GM21825 (cell line): Measurements from ENCODE around the gene GUCY2F.

Experiments used
- ATAC-seq: cut with Tn5 transposase; IDR thresholded peaks from one replicate; pipeline ENCODE4 v1.9.1; 2021; ENCODE audit warnings: mild to moderate bottlenecking, moderate library complexity; ENCODE audit not compliant: unreplicated experiment

GUCY2F gene

DNA sequence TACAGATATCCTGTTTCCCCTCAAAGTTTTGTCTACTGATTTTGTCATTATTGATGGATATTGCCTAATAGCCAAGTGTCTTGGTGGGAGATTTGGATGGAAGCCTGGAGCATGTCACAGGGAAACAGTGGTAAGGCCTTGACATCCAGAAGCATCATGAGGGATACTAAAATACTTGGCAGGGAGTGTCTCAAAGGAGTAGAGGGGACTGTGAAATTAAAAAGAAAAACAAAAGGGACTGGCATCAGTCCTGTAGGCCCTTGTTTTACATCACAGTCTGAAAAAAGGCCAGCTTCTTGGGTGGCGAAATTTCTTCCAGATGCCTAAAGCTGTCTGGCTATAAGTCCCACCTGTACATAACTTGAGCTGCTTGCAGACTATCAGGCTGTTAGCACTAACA is 83.8 kb downstream of the GUCY2F start:
- ATAC-seq: no peak

DNA sequence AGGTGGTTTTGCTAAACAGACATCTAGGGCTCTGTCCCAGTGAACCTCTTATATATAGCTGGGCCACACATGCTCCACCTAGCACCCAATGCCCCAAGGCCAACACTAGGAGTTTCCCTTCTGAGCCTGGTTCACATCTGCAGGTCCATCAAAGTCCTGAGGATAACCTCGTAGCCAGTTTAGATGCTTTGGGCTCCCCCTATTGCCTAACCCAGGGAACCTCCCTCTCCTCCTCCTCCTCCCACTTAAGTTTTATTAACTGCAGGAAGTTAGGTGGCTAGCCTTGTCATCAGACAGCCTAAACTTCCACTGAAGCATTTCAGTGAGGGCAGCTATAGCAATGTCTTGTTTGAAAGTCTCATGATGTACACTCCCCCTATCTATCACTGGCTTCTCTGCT is 88.0 kb downstream of the GUCY2F start:
- ATAC-seq: peak; percentile 77

DNA sequence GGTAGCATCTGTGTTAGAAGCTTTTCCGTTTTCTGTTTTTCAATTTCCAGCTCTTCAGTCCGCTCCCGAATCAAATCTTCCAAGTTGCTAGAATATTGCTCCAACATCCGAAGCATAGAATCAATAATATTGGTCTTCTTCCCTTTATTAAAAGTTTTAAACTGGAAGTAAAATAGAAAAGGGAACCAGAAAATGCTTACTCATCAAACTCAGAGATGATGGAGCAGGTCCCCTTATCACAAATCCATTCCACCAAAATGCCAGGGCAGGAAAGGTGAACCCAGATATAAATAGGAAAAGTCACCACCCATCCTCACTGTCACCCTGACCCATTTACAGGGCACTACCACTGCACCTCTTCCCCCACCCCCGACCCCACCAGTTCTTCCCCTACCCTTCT is 89.0 kb downstream of the GUCY2F start:
- ATAC-seq: no peak

DNA sequence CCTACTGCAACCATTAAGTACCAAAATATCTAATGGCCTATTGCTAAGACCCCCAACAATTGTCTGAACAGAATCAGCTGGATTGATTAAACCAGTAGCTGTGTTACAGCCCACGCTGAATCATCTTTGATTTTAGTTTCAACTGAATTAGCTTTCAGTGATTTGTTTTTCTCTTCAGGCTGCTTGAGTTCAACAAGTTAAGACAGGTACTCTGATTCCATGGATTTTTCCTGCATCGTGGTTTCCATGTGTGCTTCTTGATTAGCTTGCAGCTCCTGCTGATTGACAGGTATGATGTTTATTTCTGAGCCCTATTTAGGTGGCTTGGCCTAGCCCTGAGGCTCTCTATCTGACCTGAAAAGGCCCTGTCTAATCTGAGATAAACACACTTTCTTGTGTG is 91.3 kb downstream of the GUCY2F start:
- no peak for ATAC-seq

DNA sequence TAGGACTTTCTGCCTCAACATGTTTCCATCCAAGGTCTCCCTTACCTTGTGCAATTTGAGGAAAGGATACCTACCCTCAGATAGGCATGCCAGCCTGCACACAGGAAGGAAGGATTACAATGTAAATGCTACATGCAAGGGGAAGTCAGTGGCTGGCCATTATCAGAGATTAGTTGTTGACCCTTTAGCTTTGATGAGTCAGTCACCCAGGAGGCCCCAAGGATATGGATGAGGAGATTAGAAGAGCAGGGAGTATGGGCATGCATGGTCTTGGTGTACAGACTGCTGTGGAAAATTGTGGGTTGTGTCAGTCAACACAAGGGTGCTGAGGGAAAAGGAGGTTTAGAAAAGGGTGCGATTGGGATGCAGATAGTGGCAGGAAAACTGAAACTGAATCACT is 92.0 kb downstream of the GUCY2F start:
- ATAC-seq: no peak

DNA sequence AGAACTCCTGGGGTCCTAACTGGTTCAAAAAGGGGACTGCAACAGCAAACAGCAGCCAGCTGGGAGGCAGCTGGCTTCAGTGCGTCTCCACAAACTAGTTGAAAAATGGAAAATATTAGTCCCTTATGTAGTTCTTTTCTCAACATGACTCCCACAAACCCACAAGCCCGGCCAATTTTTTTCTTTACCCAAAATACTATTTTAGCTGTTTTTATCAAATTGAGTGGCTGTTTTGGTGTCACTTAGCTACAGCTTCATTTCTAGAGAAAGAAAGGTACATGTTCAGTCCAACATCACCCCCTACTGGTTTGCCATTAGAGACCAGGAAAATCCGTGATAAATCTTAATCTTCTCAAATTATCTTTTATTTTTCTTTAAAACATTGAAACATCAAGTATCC is 97.2 kb downstream of the GUCY2F start:
- no peak for ATAC-seq

DNA sequence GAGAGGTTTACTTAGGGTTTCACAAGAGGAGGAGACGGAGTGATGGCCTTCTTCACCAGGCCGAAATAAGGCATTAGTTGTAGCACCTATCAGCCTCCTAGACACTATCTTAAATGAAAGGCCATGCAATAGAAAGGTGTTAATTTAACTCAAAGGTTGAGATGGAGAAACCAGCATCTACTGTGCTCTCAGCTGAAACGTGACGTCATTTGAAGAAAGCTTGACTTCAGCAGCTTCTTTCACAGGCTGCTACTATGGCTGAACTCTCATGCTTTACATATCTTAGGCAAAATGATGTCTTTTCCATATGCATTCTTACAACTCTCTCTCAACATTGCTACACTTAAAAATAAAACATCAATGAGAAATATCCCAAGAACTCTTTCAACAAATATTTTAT is 99.6 kb downstream of the GUCY2F start:
- ATAC-seq: no peak

DNA sequence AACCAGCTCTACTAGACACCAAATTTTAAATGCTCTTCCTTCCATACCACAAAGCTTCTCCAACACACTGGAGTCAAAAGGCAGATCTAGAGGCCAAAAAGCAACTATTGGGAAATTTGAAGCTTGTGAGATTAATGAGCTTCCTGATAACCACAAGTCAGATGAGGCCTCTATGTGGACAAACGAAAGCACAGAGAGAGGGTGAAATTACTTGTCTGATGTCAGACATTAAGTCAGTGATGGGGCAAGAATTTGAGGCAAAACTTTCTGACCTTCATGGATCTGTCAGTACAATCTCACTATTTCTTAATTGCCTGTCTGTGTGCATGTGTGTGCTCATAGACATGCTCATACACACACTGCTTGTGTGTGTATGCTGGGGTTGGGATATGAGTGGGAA is 103.6 kb downstream of the GUCY2F start:
- no peak for ATAC-seq

DNA sequence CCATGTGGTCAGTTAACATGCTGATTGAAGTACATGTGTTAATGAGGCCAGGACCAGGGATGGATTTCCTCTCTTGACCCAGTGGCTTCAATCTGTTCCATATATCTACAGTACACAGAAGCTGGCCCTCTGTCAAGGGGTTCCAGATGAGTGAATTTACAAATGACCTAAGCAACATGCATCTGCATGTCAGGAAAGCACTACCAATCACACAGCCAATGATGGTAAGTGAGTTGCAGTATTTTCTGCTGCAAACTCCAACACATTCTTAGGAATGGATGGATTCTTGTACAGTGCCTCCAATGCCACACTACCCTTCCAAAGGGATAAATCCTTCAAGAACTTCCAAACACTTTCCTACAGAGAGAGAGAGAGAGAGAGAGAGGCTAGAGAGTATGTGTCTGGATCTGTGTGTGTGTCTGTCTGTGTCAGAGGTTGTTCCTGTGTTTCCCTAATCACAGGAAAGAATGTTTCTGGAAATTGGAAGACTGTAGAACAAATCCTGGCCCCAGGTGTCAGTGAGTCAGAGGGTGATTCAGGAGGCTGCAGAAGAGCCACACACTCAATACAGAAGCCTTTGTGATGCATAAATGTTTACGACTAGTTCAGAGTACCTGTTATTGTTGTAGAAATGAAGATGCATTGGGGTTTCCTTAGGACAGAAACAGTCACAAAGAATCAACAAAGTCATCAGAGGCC is 107.5 kb downstream of the GUCY2F start:
- ATAC-seq: no peak

DNA sequence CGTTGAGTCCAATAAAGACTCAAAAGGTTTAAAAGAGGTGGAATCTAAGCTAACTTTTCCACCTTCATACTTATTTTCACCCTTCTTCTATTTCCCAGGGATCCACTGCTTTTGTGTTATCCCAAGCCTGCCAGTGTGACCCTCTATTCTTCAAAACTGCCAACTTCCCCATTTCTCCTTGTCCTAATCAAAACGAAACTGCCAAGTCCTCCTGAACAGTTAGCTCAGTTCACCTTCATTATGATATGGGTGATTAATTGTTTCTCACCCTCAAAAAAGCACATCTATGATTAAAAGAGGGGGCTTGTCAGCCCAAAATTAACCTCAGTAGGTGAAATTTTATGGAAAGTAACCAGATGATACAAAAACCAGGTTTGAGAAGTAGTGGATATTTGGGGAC is 108.4 kb downstream of the GUCY2F start:
- ATAC-seq: no peak

DNA sequence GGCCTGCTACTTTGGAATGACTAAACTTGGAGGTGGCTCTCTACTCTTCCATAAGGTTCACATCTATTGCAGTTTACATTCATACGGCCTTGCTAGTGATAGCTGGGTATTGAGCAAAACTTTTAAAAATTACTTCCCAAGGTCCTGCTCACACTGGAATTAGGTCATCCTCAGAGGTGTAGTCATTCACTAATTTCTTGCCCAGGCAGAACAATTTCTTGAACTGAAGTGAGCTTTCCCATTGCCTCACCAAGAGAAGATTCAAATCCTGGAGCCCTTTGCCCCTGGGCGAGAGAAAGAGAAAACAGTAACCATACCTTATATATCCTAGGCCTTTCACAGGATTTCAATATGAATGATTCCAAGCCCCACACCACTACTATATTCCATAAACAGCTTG is 109.2 kb downstream of the GUCY2F start:
- ATAC-seq: no peak

DNA sequence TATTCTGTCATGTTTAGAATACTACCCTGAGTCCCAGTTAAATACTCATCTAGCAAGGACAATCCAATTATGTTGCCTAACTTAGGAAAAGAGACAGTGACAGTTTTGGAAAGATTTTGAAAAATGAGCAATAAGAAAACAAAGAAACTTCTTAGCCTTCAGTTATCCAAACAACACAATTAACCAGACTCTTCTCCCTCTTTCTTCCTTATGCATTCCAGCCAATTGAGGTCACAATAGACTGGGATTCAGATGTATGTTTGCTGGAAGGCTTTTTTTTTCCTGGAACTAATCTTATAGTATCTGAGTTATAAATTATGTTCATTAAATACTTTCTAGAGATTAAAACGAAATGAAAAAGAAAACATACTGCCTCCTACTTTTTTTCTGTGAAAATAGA is 109.6 kb downstream of the GUCY2F start:
- no peak for ATAC-seq

DNA sequence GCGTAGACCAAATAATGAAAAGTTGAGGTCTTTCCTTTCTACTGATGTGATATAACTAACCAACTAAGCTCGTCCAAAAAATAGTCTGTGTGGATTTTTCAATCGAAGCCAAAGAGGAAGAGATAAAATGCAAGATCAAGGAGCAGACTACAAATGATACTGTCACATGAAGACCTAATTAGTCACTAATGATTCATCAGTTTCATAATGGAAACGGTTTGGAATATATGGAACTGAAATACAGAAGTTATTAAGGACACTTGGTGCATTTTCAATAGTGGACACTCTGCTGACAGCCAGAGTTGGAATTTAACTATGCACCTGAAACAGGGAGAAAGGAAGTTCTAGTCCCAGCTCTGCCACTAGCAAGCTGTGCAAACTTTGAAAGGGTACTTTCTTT is 119.8 kb downstream of the GUCY2F start:
- no peak for ATAC-seq

DNA sequence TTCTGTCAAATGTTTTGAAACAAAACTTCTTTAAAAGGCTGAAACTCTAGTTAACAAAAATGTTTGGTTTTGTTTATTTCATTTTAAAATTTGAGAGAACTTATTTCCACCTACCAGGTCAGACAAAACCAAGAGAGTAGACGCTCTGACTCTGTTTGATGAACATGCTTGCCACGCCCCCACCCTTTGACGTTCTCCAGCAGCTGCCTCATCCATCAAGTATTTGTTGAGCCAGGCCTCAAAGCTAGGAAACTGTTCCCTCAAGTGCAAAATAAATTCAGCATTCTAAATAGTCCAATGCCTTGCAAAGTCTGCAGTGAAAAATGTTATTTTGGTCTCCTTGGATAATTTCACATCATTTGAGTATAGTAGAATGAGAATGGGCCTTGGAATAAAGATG is 121.6 kb downstream of the GUCY2F start:
- ATAC-seq: no peak

DNA sequence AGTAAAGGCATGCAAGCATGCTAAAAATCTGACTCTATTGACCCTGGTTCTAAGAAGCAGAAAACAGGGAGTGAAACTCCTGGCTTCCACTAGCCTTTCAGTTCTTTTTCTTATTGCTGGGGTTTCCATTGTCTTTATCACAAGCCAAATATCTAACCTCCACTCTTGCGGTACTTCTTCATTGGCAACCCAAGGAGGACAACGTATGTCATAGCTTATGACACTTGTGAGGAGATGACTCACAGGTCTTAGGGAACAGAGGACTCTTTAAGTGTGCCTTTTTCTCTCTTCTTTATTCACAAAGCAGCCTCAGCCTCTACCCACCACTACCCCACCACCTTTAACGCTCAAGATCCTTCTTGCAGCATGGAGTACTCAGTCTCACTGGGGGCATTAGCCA is 124.2 kb downstream of the GUCY2F start:
- no peak for ATAC-seq

DNA sequence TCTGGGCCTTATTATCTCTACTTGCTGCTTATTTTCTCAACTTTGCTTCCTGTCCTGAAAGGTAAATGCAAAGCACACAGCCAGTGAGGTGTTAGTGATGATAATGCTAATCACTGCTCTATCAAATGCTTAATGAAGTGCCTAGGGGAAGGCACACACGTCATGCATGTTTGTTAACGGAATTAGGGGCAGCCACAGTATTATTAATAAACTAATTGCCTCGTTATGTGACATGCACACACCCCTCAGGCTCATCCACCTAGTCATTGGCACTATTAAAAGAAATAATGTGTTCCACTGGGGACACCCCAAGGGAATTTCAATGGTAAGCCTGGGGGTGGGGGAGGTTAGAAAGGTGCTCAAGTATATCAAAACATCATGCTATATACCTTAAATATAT is 125.2 kb downstream of the GUCY2F start:
- no peak for ATAC-seq

DNA sequence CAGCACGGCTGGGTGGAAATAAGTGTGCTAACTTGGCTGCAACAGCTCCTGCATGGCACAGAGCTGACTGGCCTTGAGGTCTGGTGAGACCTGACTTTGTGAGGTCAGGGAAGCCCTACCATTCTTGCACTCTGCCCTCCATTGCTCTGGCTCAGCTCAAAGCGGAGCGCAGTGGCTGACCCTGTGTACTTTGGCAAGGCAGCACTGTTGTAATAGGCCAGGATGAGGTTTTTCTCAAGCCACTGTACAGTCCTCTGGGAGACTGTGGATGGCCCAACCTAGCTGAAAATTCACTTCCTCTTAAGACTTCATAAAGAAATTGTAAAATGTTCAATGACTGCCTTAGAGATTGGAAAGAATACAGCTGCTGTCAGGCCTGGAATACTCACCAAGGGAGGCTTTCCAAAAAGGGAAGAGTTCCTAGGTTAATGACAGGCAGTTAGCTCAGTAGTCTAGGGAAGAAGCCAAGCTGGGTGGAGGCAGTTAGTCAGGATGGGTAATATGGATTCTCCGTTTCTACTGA is 129.8 kb downstream of the GUCY2F start:
- no peak for ATAC-seq

DNA sequence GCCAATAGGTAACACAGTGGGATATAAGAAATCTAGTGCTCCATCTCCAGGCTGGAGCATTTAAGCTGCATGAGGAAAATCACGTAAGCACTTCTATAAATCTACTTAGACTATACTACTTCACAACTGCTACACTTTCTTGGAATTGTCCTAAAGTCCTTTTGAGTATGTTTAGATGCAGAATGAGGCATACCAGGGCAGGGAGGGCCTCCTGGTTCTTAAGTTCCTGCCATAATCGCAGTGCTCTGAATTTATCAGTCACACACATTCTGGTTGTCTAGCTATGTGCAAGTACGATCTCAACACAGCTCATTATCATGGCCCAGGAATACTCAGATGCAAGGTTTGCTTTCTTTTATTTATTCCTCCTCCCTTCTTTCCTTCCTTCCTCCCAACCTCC is 130.3 kb downstream of the GUCY2F start:
- ATAC-seq: no peak

DNA sequence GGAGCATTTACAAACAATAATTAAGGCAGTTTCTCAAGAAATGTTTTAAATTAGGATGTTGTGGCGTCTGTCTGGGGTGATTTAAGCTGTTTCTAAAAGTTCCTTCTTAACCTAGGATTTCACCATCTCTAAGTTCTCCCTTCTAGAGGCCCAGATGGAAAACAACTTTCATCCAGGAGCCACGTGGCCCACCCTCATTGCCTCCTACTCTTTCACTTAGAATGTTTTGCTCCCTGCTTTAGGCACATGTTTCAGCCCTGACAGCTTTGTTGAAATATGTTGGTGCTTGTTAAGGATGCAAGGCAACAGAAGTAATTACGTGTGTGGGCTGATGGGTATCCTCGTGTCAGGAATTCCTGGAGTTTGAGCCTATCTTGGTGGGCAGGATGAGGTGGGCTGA is 131.3 kb downstream of the GUCY2F start:
- no peak for ATAC-seq

DNA sequence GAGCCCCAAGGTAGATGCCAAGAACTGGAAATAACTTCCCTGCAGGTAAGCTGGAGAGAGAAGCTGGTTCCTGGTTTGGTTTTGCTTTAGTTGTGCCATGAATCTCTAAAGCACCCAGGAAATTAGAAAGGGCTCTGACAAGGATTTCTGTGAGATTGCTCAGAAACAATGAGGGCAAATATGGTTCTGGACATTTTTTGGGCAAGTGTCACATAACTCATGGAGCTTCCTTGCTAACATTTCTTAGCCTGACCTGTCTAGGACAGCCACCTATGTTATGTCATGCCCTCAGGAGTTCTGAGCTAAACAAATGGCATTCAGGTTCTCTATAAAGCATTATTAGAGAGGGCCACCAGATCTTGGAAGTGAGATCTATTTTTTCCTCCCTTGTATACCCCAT is 131.8 kb downstream of the GUCY2F start:
- no peak for ATAC-seq

DNA sequence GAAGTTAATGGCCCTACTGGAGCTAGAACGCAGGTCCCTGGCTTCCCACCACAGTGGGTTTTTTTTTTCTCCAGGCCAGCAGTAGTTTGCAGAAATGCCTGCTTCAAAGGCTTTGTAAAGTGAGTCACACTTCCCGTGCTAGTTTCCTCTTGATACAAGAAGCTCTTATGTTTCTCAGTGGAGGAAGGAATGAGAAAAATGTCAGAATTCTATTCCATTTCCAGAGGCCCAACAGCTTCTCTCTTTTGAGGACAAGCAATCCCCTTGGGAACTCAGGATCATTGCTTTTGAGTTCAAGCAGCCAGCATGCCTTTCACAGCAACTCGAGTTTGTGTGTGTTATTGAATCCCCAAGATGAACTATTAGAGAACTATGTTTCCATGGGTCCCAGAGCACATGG is 134.3 kb downstream of the GUCY2F start:
- no peak for ATAC-seq

DNA sequence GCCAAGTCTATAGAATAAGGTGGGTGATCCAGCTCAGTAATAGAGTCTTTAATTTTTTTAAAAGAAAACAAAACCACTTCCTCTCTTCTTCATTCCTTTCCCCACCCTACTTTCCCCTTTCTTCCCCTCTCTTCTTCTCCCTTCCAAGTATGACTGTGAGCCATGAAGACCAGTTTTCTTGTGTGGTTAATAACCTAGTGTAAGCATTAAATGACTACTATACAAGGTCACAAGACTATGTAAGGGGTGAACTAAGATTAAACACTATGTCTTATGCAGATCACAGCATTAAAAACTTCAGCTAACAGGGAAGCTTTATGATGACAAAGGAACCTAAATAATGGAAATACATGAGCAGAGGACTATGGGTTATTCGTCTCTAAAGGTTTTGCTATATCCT is 135.4 kb downstream of the GUCY2F start:
- ATAC-seq: no peak

DNA sequence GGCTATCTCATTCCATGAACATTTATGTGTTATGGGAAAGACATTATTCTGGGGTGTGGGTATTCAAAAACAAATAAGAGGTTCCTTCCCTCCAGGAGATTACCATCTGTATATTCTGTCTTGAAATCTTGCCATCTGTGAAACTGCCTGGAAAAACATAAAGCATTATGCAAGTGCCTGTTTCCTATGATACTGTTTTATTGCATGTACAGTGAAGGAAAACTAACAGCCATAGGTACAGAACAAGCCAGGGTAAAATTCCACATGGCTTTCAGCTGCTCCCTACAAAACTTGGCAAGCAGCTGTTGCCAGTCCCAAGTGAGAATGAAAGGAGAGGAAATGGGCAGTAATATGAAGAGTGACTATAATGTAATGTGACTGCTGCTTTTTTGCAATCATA is 136.0 kb downstream of the GUCY2F start:
- no peak for ATAC-seq
